OCI-LY1 (cell line): ENCODE measurements around the gene CTSS.

Experiments used
- CTCF ChIP-seq: fragments of 200-600 bp; sonication (generic), shearing (Covaris generic); IDR thresholded peaks from 2 replicates; pipeline ENCODE4 v1.5.1; 2017; ENCODE audit warnings: mild to moderate bottlenecking, antibody characterized with exemption, low read length, moderate library complexity, mixed read lengths
- EZH2 ChIP-seq: fragments of 200-600 bp; sonication (generic), shearing (Covaris generic); IDR thresholded peaks from 2 replicates; pipeline ENCODE4 v1.8.0; 2017; ENCODE audit warnings: borderline replicate concordance, mixed run types, mild to moderate bottlenecking, antibody characterized with exemption, low read length, moderate library complexity, mixed read lengths

GRCh38 chr1:150808121-150808520 lies 42.5 kb upstream of the CTSS start, which contains the start of gene CTSK:
- TF ChIP-seq CTCF (no peak), EZH2 (no peak)
